A549 (cell line): Measurements from ENCODE around the gene CD47. TPM values are rescaled to one million over a fixed set of nuclear protein-coding genes. Genes with fewer than 3 reads are reported as not detected.

Experiments
- ATAC-seq, 2 experiments: fragments of 200-7000 bp in 1 of 2; fragments of >200 bp in 1 of 2; cut with Nextera tagmentation in 1 of 2; cut with Tn5 transposase in 1 of 2; 3 replicates each; pipeline versions ENCODE4 v1.8.0 to v1.9.1; 2018 to 2020; ENCODE audit warnings: mild to moderate bottlenecking in 1 of 2, moderate library complexity in 1 of 2
- CTCF ChIA-PET: fragments of 300-600 bp; sonication (Branson Sonifier 250); formaldehyde crosslinking; extraction: SDS; loops from one replicate; lab custom pipeline; 2021; ENCODE audit warnings: antibody characterized with exemption, inconsistent platforms; lab: Yijun Ruan, JAX
- POLR2A ChIA-PET: fragments of 350-600 bp; formaldehyde crosslinking; extraction: SDS; loops from one replicate; lab custom pipeline; 2021; ENCODE audit warnings: antibody characterized with exemption, inconsistent platforms; lab: Yijun Ruan, JAX
- DNase-seq, 2 experiments: peaks; one replicate each; pipeline versions ENCODE4 v3.0.0 to v3.0.0-alpha.2; 2011 to 2016; ENCODE audit warnings: low read depth in 1 of 2, low spot score in 1 of 2
- FAIRE-seq: peaks from 2 replicates; lab custom pipeline; 2011; peaks lifted over from hg19 to GRCh38; lab: Jason Lieb, UNC
- H3K27ac ChIP-seq, 2 experiments: fragments of >200 bp; sonication (Bioruptor Twin); formaldehyde crosslinking; 3 replicates each; pipeline ENCODE4 v1.5.1; 2016 to 2017
- H3K4me1 ChIP-seq: fragments of >200 bp; sonication (Bioruptor Twin); formaldehyde crosslinking; 3 replicates; pipeline ENCODE4 v1.6.1; 2016
- H3K4me2 ChIP-seq: fragments of >200 bp; sonication (Bioruptor Twin); formaldehyde crosslinking; 3 replicates; pipeline ENCODE4 v1.6.1; 2016
- H3K4me3 ChIP-seq: fragments of >200 bp; sonication (Bioruptor Twin); formaldehyde crosslinking; 3 replicates; pipeline ENCODE4 v1.5.1; 2016
- H3K9me3 ChIP-seq: fragments of >200 bp; sonication (Bioruptor Twin); formaldehyde crosslinking; 3 replicates; pipeline ENCODE4 v1.6.1; 2016
- BCL3 ChIP-seq: fragments of >200 bp; sonication (Bioruptor Twin); formaldehyde crosslinking; IDR thresholded peaks from 3 replicates; pipeline ENCODE4 v1.6.1; 2016
- BHLHE40 ChIP-seq: IDR thresholded peaks from 2 replicates; pipeline ENCODE4 v1.6.1; 2012; ENCODE audit warnings: low read depth, low read length, inconsistent platforms
- CBX8 ChIP-seq: fragments of 200-600 bp; sonication (generic); IDR thresholded peaks from 2 replicates; pipeline ENCODE4 v1.6.1; 2016
- CEBPB ChIP-seq, 2 experiments: fragments of >200 bp in 1 of 2; sonication (Bioruptor Twin) in 1 of 2; formaldehyde crosslinking in 1 of 2; IDR thresholded peaks; 2 replicates each; pipeline ENCODE4 v1.6.1; 2012 to 2016
- CHD4 ChIP-seq: fragments of 200-600 bp; sonication (generic); IDR thresholded peaks from 2 replicates; pipeline ENCODE4 v1.6.1; 2016; ENCODE audit warnings: antibody characterized with exemption, mild to moderate bottlenecking, borderline replicate concordance
- CTCF ChIP-seq: fragments of >200 bp; sonication (Bioruptor Twin); formaldehyde crosslinking; IDR thresholded peaks from 3 replicates; pipeline ENCODE4 v1.5.1; 2016
- E2F6 ChIP-seq: IDR thresholded peaks from 2 replicates; pipeline ENCODE4 v1.6.1; 2012; ENCODE audit warnings: low read depth, borderline replicate concordance
- EHF ChIP-seq: fragments of 250-450 bp; sonication (Bioruptor Pico); IDR thresholded peaks from 2 replicates; pipeline ENCODE4 v1.5.0; 2020; ENCODE audit warnings: mild to moderate bottlenecking
- EHMT2 ChIP-seq: fragments of 200-600 bp; sonication (generic); IDR thresholded peaks from 2 replicates; pipeline ENCODE4 v1.6.1; 2016; ENCODE audit warnings: antibody characterized with exemption, low read depth, mild to moderate bottlenecking, moderate library complexity
- EP300 ChIP-seq, 2 experiments: fragments of >200 bp; sonication (Bioruptor Twin); formaldehyde crosslinking; IDR thresholded peaks; 2 replicates in 1 of 2; 3 replicates in 1 of 2; pipeline ENCODE4 v1.6.1; 2016 to 2017
- ESRRA ChIP-seq: fragments of 150-350 bp; IDR thresholded peaks from 2 replicates; pipeline ENCODE4 v1.6.1; 2014; ENCODE audit warnings: mild to moderate bottlenecking, low read length, borderline replicate concordance
- FOSB ChIP-seq: fragments of 250-450 bp; sonication (Bioruptor Pico); IDR thresholded peaks from 2 replicates; pipeline ENCODE4 v1.5.0; 2020; ENCODE audit warnings: mild to moderate bottlenecking, moderate library complexity
- HDAC2 ChIP-seq: fragments of 200-600 bp; sonication (generic); IDR thresholded peaks from 2 replicates; pipeline ENCODE4 v1.6.1; 2016
- HES2 ChIP-seq: fragments of >200 bp; sonication (Bioruptor Twin); formaldehyde crosslinking; IDR thresholded peaks from 2 replicates; pipeline ENCODE4 v1.6.1; 2016
- HEYL ChIP-seq: fragments of 250-450 bp; sonication (Bioruptor Pico); IDR thresholded peaks from 2 replicates; pipeline ENCODE4 v1.8.0; 2021; ENCODE audit warnings: mild to moderate bottlenecking, moderate library complexity
- HOXB13 ChIP-seq: fragments of 250-450 bp; sonication (Bioruptor Pico); IDR thresholded peaks from 2 replicates; pipeline ENCODE4 v1.5.0; 2020; ENCODE audit warnings: low read depth, mild to moderate bottlenecking, moderate library complexity
- HOXB5 ChIP-seq: fragments of 250-450 bp; sonication (Bioruptor Pico); IDR thresholded peaks from 2 replicates; pipeline ENCODE4 v1.5.0; 2020; ENCODE audit warnings: mild to moderate bottlenecking, moderate library complexity
- KDM1A ChIP-seq: fragments of 200-600 bp; sonication (generic); IDR thresholded peaks from 2 replicates; pipeline ENCODE4 v1.6.1; 2016; ENCODE audit warnings: low read depth, mild to moderate bottlenecking
- MAX ChIP-seq: IDR thresholded peaks from 2 replicates; pipeline ENCODE4 v1.6.1; 2012
- MAZ ChIP-seq: fragments of 150-350 bp; IDR thresholded peaks from 2 replicates; pipeline ENCODE4 v1.6.1; 2014; ENCODE audit warnings: antibody characterized with exemption, low read depth, low read length, borderline replicate concordance
- NR3C1 ChIP-seq: fragments of >200 bp; sonication (Bioruptor Twin); formaldehyde crosslinking; IDR thresholded peaks from 3 replicates; pipeline ENCODE4 v1.6.1; 2017
- PHF8 ChIP-seq: fragments of 200-600 bp; sonication (generic); IDR thresholded peaks from 2 replicates; pipeline ENCODE4 v1.6.1; 2016; ENCODE audit warnings: low read depth, mild to moderate bottlenecking, antibody characterized with exemption, moderate library complexity, borderline replicate concordance
- POLR2A ChIP-seq: IDR thresholded peaks from 2 replicates; pipeline ENCODE4 v1.6.1; 2012; ENCODE audit warnings: mild to moderate bottlenecking, low read length
- RARB ChIP-seq: fragments of 250-450 bp; sonication (Bioruptor Pico); IDR thresholded peaks from 2 replicates; pipeline ENCODE4 v1.8.0; 2021; ENCODE audit warnings: mild to moderate bottlenecking, moderate library complexity
- RCOR1 ChIP-seq: fragments of 150-350 bp; IDR thresholded peaks from 2 replicates; pipeline ENCODE4 v1.6.1; 2014; ENCODE audit warnings: antibody characterized with exemption, low read length, low read depth
- SREBF2 ChIP-seq: fragments of 450-650 bp; IDR thresholded peaks from 2 replicates; pipeline ENCODE4 v1.6.1; 2014; ENCODE audit warnings: mild to moderate bottlenecking, moderate library complexity
- TP53 ChIP-seq: fragments of 250-450 bp; sonication (Bioruptor Pico); IDR thresholded peaks from 2 replicates; pipeline ENCODE4 v1.5.0; 2021; ENCODE audit warnings: mild to moderate bottlenecking, moderate library complexity
- ZC3H11A ChIP-seq: fragments of 450-650 bp; IDR thresholded peaks from 2 replicates; pipeline ENCODE4 v1.6.1; 2014; ENCODE audit warnings: antibody characterized with exemption, mild to moderate bottlenecking
- ZNF302 ChIP-seq: fragments of 250-450 bp; sonication (Bioruptor Pico); IDR thresholded peaks from 2 replicates; pipeline ENCODE4 v1.9.0; 2021; ENCODE audit warnings: inconsistent platforms, mild to moderate bottlenecking, moderate library complexity
- ZSCAN20 ChIP-seq: fragments of 250-450 bp; sonication (Bioruptor Pico); IDR thresholded peaks from 2 replicates; pipeline ENCODE4 v1.8.0; 2022; ENCODE audit warnings: mild to moderate bottlenecking, moderate library complexity
- WGBS: methylation state at CpG from one replicate; pipeline ENCODE4 v1.1.6; 2017; ENCODE audit errors: missing lambda C conversion rate; 5-methylcytosine and 5-hydroxymethylcytosine counted together
- polyA plus RNA-seq, 4 experiments: library from polyadenylated mRNA; depleted of rRNA in 3 of 4; stranded (reverse); fragments of >200 nt; fragmentation: RNase III in 1 of 4; extraction: RNeasy Plus Mini Kit Qiagen cat#74134 plus additional on column Dnase treatment in 1 of 4; gene quantifications; 2 replicates in 3 of 4; 3 replicates in 1 of 4; pipeline ENCODE4 v1.2.3, GENCODE V29; 2011 to 2017

CD47 gene
- polyA plus RNA-seq, 2 of the 4 experiments (the other 2 are of a cell fraction), result 31.0 to 35.9 TPM

GRCh38 chr3:108103040-108103751 is 12.4 kb upstream of the CD47 start:
- H3K27ac ChIP-seq, result no peak overlapping the region
- no peak for ATAC-seq
- H3K9me3 ChIP-seq, result no peaks in the 10 kb centered on the region
- no peak for DNase-seq
- no peak for TF ChIP-seq HOXB13 (CRISPR knock-in tag)
- TF ChIP-seq ESRRA, result no peak
- TF ChIP-seq POLR2A, result no peak
- TF ChIP-seq RCOR1, result no peak
- no peak for TF ChIP-seq CEBPB (IDR thresholded peaks at IDR 0.05)
- TF ChIP-seq CBX8, result no peak
- no peak for TF ChIP-seq ZC3H11A
- no peak for TF ChIP-seq HDAC2
- no peak for TF ChIP-seq CTCF
- no peak for TF ChIP-seq EHMT2
- TF ChIP-seq PHF8, result no peak
- TF ChIP-seq EHF (CRISPR knock-in tag), result no peak
- TF ChIP-seq HOXB5 (CRISPR knock-in tag), result no peak
- no peak for TF ChIP-seq FOSB
- TF ChIP-seq BCL3, result no peak
- TF ChIP-seq MAX, result no peak
- TF ChIP-seq ZSCAN20, result no peak
- TF ChIP-seq BHLHE40, result no peak
- TF ChIP-seq, all 56 proteins: peak for 0
- H3K4me1 ChIP-seq, result no peaks in the 10 kb centered on the region
- H3K4me2 ChIP-seq, result no peak overlapping the region
- no peak overlapping the region for H3K4me3 ChIP-seq
- FAIRE-seq, result no peak
- POLR2A ChIA-PET, result no interaction called here
- WGBS, result 74% methylated on average over 6 of the region's 7 CpGs
- CTCF ChIA-PET, result no interaction called here

- TF ChIP-seq CEBPB (IDR thresholded peaks at IDR 0.05) (no peak), CHD4 (no peak), EP300 (IDR thresholded peaks at IDR 0.05) (no peak), HES2 (no peak), NR3C1 (no peak), CTCF (no peak), FOSB (no peak), MAZ (no peak), KDM1A (no peak), RARB (CRISPR knock-in tag) (no peak), E2F6 (no peak), TP53 (CRISPR knock-in tag) (no peak), SREBF2 (no peak), HOXB5 (CRISPR knock-in tag) (no peak), HEYL (CRISPR knock-in tag) (no peak), MAX (no peak), CBX8 (no peak), ZSCAN20 (no peak), ZNF302 (CRISPR knock-in tag) (no peak)
- TF ChIP-seq, all 56 proteins: peak for 0
- DNase-seq (no peak), FAIRE-seq (no peak), ATAC-seq (no peak)
- Histone ChIP-seq H3K27ac (no peak overlapping the region), H3K9me3 (no peaks in the 10 kb centered on the region), H3K4me1 (no peaks in the 10 kb centered on the region), H3K4me2 (no peak overlapping the region), H3K4me3 (no peak overlapping the region)
- ChIA-PET POLR2A (no interaction called here), CTCF (no interaction called here)
- WGBS, result 55% methylated on average over 8 of the region's 8 CpGs
These were observed 11.7 kb upstream of the CD47 start for GRCh38 chr3:108102420-108103039.
